HCT116 (cell line): ENCODE measurements around the gene LAMC2. TPM values are rescaled to one million over a fixed set of nuclear protein-coding genes. Genes with fewer than 3 reads are reported as not detected.

Source experiments
- ATAC-seq: fragments of 200-7000 bp; cut with Tn5 transposase; 2 replicates; pipeline ENCODE4 v1.9.1; 2020; ENCODE audit warnings: mild to moderate bottlenecking, moderate library complexity
- BruUV-seq: library from RNA; stranded (reverse); fragments of 400-500 nt; replicated peaks from 2 replicates; lab custom pipeline; 2021; lab: Mats Ljungman, UMichigan
- CTCF ChIA-PET: fragments of 300-600 bp; sonication (Branson Sonifier 250); formaldehyde crosslinking; loops from one replicate; lab custom pipeline; 2021; ENCODE audit warnings: antibody characterized with exemption; lab: Charles Lee
- POLR2A ChIA-PET: fragments of 300-600, 350-600 bp; sonication (Branson Sonifier 250); formaldehyde crosslinking; loops from one replicate; lab custom pipeline; 2021; ENCODE audit warnings: antibody characterized with exemption; lab: Charles Lee
- RAD21 ChIA-PET, 2 experiments: fragments of 300-600 bp; sonication (Branson Sonifier 250); formaldehyde crosslinking; loops; one replicate each; lab custom pipeline; 2023; ENCODE audit warnings: low total read pairs in 2 of 2; ENCODE audit not compliant: uncharacterized antibody in 2 of 2, unreplicated experiment in 2 of 2, low non-redundant PET in 1 of 2; lab: Charles Lee
- DNase-seq: peaks from one replicate; pipeline ENCODE4 v3.0.0-alpha.2; 2010; ENCODE audit warnings: low read depth, low spot score
- H2AFZ ChIP-seq: fragments of 200-600 bp; shearing (Covaris generic), sonication (generic); 2 replicates; pipeline ENCODE4 v1.6.1; 2017; ENCODE audit warnings: low read depth, mixed run types, mixed read lengths, antibody characterized with exemption, low read length; ENCODE audit not compliant: poor library complexity, severe bottlenecking
- H3K27ac ChIP-seq: 2 replicates; pipeline ENCODE4 v1.5.1; 2012; ENCODE audit warnings: low read depth, low read length
- H3K27me3 ChIP-seq: fragments of 200-600 bp; sonication (generic); 2 replicates; pipeline ENCODE4 v1.6.1; 2016; ENCODE audit warnings: mixed run types, low read length, mixed read lengths; ENCODE audit not compliant: insufficient read depth
- H3K36me3 ChIP-seq, 2 experiments: fragments of 200-500 bp in 1 of 2; fragments of 200-600 bp in 1 of 2; sonication (Bioruptor generic) in 1 of 2; sonication (generic) in 1 of 2; 2 replicates each; pipeline versions ENCODE4 v1.5.1 to v1.6.1; 2014 to 2016; ENCODE audit warnings: low read length in 2 of 2, inconsistent platforms in 1 of 2, mixed read lengths in 1 of 2, mixed run types in 1 of 2; ENCODE audit not compliant: insufficient read depth in 2 of 2, control insufficient read depth in 1 of 2
- H3K4me1 ChIP-seq, 2 experiments: fragments of 200-600 bp in 1 of 2; sonication (generic) in 1 of 2; 2 replicates each; pipeline versions ENCODE4 v1.5.1 to v1.6.1; 2012 to 2017; ENCODE audit warnings: low read length in 2 of 2, inconsistent platforms in 1 of 2, mild to moderate bottlenecking in 1 of 2, mixed read lengths in 1 of 2, mixed run types in 1 of 2, moderate library complexity in 1 of 2; ENCODE audit not compliant: insufficient read depth in 2 of 2, control insufficient read depth in 1 of 2
- H3K4me2 ChIP-seq: fragments of 200-600 bp; sonication (generic); 2 replicates; pipeline ENCODE4 v1.6.1; 2017; ENCODE audit warnings: mixed run types, low read length, mixed read lengths
- H3K4me3 ChIP-seq, 2 experiments: fragments of 200-600 bp in 1 of 2; sonication (generic) in 1 of 2; replicated peaks in 1 of 2; 2 replicates each; pipeline ENCODE4 v1.5.1; 2011 to 2016; ENCODE audit warnings: low read length in 2 of 2, control low read depth in 1 of 2, low read depth in 1 of 2, mild to moderate bottlenecking in 1 of 2, mixed read lengths in 1 of 2, mixed run types in 1 of 2
- H3K79me2 ChIP-seq: fragments of 200-600 bp; sonication (generic); 2 replicates; pipeline ENCODE4 v1.6.1; 2017; ENCODE audit warnings: mild to moderate bottlenecking, mixed run types, low read length, moderate library complexity, mixed read lengths; ENCODE audit not compliant: insufficient read depth
- H3K9ac ChIP-seq: fragments of 200-600 bp; sonication (generic); 2 replicates; pipeline ENCODE4 v1.6.1; 2016; ENCODE audit warnings: low read length, mixed read lengths
- H3K9me2 ChIP-seq: fragments of 200-600 bp; sonication (generic), shearing (Covaris generic); 2 replicates; pipeline ENCODE4 v1.6.1; 2017; ENCODE audit warnings: mixed run types, mild to moderate bottlenecking, moderate library complexity; ENCODE audit not compliant: insufficient read depth
- H3K9me3 ChIP-seq, 2 experiments: fragments of 200-500 bp in 1 of 2; fragments of 200-600 bp in 1 of 2; sonication (Bioruptor generic) in 1 of 2; sonication (generic) in 1 of 2; 2 replicates each; pipeline ENCODE4 v1.6.1; 2014 to 2017; ENCODE audit warnings: low read length in 2 of 2, mixed read lengths in 2 of 2, inconsistent platforms in 1 of 2, low read depth in 1 of 2, mild to moderate bottlenecking in 1 of 2, mixed run types in 1 of 2, moderate library complexity in 1 of 2; ENCODE audit not compliant: control insufficient read depth in 1 of 2, insufficient read depth in 1 of 2
- H4K20me1 ChIP-seq: fragments of 200-600 bp; sonication (generic), shearing (Covaris generic); 2 replicates; pipeline ENCODE4 v1.6.1; 2017; ENCODE audit warnings: mixed run types, mild to moderate bottlenecking, moderate library complexity; ENCODE audit not compliant: insufficient read depth
- ATF3 ChIP-seq: IDR thresholded peaks from 2 replicates; pipeline ENCODE4 v1.6.1; 2012
- CBX3 ChIP-seq: IDR thresholded peaks from 2 replicates; pipeline ENCODE4 v1.6.1; 2012; ENCODE audit warnings: low read depth
- CEBPB ChIP-seq: IDR thresholded peaks from 2 replicates; pipeline ENCODE4 v1.6.1; 2012; ENCODE audit warnings: low read depth
- CTCF ChIP-seq, 3 experiments: fragments of 200-600 bp in 1 of 3; sonication (generic) in 1 of 3; IDR thresholded peaks in 2 of 3; conservative IDR thresholded peaks in 1 of 3; 2 replicates each; pipeline ENCODE4 v1.5.1; 2012 to 2017; ENCODE audit warnings: low read depth in 2 of 3, low read length in 2 of 3, antibody characterized with exemption in 1 of 3, borderline replicate concordance in 1 of 3, control low read depth in 1 of 3, mild to moderate bottlenecking in 1 of 3, mixed read lengths in 1 of 3, mixed run types in 1 of 3, moderate library complexity in 1 of 3; ENCODE audit not compliant: insufficient read depth in 1 of 3
- EGR1 ChIP-seq: IDR thresholded peaks from 2 replicates; pipeline ENCODE4 v1.6.1; 2012; ENCODE audit warnings: low read depth
- ELF1 ChIP-seq: IDR thresholded peaks from 2 replicates; pipeline ENCODE4 v1.6.1; 2012; ENCODE audit warnings: low read depth, borderline replicate concordance
- EZH2 ChIP-seq: fragments of 200-600 bp; sonication (generic); IDR thresholded peaks from 2 replicates; pipeline ENCODE4 v1.6.1; 2017; ENCODE audit warnings: antibody characterized with exemption, mixed run types
- EZH2phosphoT487 ChIP-seq: fragments of 200-600 bp; IDR thresholded peaks from 2 replicates; pipeline ENCODE4 v1.6.1; 2018; ENCODE audit warnings: antibody characterized with exemption, borderline replicate concordance
- FOSL1 ChIP-seq: IDR thresholded peaks from 2 replicates; pipeline ENCODE4 v1.6.1; 2012; ENCODE audit warnings: low read depth
- JUND ChIP-seq: IDR thresholded peaks from 2 replicates; pipeline ENCODE4 v1.6.1; 2012
- POLR2A ChIP-seq: IDR thresholded peaks from 2 replicates; pipeline ENCODE4 v1.7.0; 2011; ENCODE audit warnings: borderline replicate concordance; ENCODE audit not compliant: insufficient read depth, insufficient read length; ENCODE audit errors: extremely low read depth
- RAD21 ChIP-seq: IDR thresholded peaks from 2 replicates; pipeline ENCODE4 v1.6.1; 2012; ENCODE audit warnings: low read depth, mild to moderate bottlenecking
- REST ChIP-seq: IDR thresholded peaks from 2 replicates; pipeline ENCODE4 v1.6.1; 2012; ENCODE audit warnings: low read depth
- SIN3A ChIP-seq: IDR thresholded peaks from 2 replicates; pipeline ENCODE4 v1.6.1; 2012; ENCODE audit warnings: low read depth
- SP1 ChIP-seq: IDR thresholded peaks from 2 replicates; pipeline ENCODE4 v1.6.1; 2012; ENCODE audit warnings: low read depth
- SRF ChIP-seq: IDR thresholded peaks from 2 replicates; pipeline ENCODE4 v1.6.1; 2012; ENCODE audit warnings: low read depth
- ZBTB33 ChIP-seq: IDR thresholded peaks from 2 replicates; pipeline ENCODE4 v1.6.1; 2011; ENCODE audit warnings: mild to moderate bottlenecking, low read length, moderate library complexity; ENCODE audit not compliant: insufficient replicate concordance; ENCODE audit errors: extremely low read depth
- ZFX ChIP-seq: fragments of 450-650 bp; IDR thresholded peaks from 2 replicates; pipeline ENCODE4 v1.6.1; 2017
- ZNF274 ChIP-seq: fragments of 200-500 bp; sonication (Bioruptor generic); IDR thresholded peaks from 2 replicates; pipeline ENCODE4 v1.6.1; 2014; ENCODE audit warnings: mild to moderate bottlenecking, low read depth, low read length, inconsistent platforms
- intact Hi-C: fragments of 100-400 bp; cut with micrococcal nuclease; formaldehyde crosslinking; loops from 2 replicates; pipeline ENCODE4 v1.10.0; 2022
- total RNA-seq: library from RNA; stranded (reverse); gene quantifications from one replicate; pipeline ENCODE4 v1.2.1, GENCODE V29; 2021; ENCODE audit not compliant: unreplicated experiment

LAMC2 gene
- total RNA-seq, 1 experiment from 2014 or later = 22.2 TPM

GRCh38 chr1:183279835-183280234 lies 93.8 kb downstream of the LAMC2 start:
- H3K4me2 ChIP-seq = no peak overlapping the region
- no peaks in the 10 kb centered on the region for H3K27me3 ChIP-seq
- BruUV-seq = no TSS peak
- H2AFZ ChIP-seq = no peak overlapping the region
- no peak for TF ChIP-seq SP1
- no peak for TF ChIP-seq CBX3
- TF ChIP-seq SIN3A = no peak
- TF ChIP-seq CEBPB = no peak
- no peak for TF ChIP-seq ZFX
- no peak for TF ChIP-seq ATF3
- no peak for TF ChIP-seq FOSL1
- TF ChIP-seq ZBTB33 = no peak
- no peak for TF ChIP-seq EGR1
- no peak for TF ChIP-seq EZH2phosphoT487
- TF ChIP-seq SRF = no peak
- TF ChIP-seq POLR2A = no peak
- no peak for TF ChIP-seq ZNF274
- TF ChIP-seq ELF1 = no peak
- TF ChIP-seq REST = no peak
- TF ChIP-seq RAD21 = no peak
- TF ChIP-seq JUND = no peak
- TF ChIP-seq EZH2 = no peak
- no peak for TF ChIP-seq CTCF (IDR thresholded peaks at IDR 0.05 in 2 of 3, conservative IDR thresholded peaks at IDR 0.05 in 1 of 3; ENCODE audit: borderline replicate concordance in 1 of 3, insufficient read depth in 1 of 3, low read depth in 2 of 3, low read length in 2 of 3)
- TF ChIP-seq, all 23 proteins: peak for 0
- Histone ChIP-seq H3K9me3 (no peaks in the 10 kb centered on the region), H3K9me2 (no peaks in the 10 kb centered on the region), H3K79me2 (no peaks in the 10 kb centered on the region), H3K9ac (no peak overlapping the region), H3K27ac (no peak overlapping the region), H3K4me3 (no peak overlapping the region), H4K20me1 (no peaks in the 10 kb centered on the region), H3K36me3 (no peaks in the 10 kb centered on the region), H3K4me1 (no peaks in the 10 kb centered on the region)
- no peak for ATAC-seq
- intact Hi-C loops = loop anchor here (2.0 to 5.0 kb wide), 2 partner anchors 397 to 637 kb away; no protein-coding TSS in a partner anchor
- POLR2A ChIA-PET = no interaction called here
- CTCF ChIA-PET = interaction anchor here (0.7 to 2.1 kb wide), 2 partner anchors 405 to 636 kb away, joined by 3 to 7 read pairs; no protein-coding TSS in a partner anchor
- DNase-seq = no peak
- RAD21 ChIA-PET = no interaction called here
